AG04449 (cell line): ENCODE measurements around the gene HHIPL1.

Experiments used
- CTCF ChIA-PET: fragments of 350-600 bp; formaldehyde crosslinking; extraction: SDS; loops from one replicate; lab custom pipeline; 2021; ENCODE audit warnings: antibody characterized with exemption; lab: Yijun Ruan, JAX
- POLR2A ChIA-PET: fragments of 400-600, 350-600 bp; formaldehyde crosslinking; extraction: SDS; loops from one replicate; lab custom pipeline; 2020; ENCODE audit warnings: antibody characterized with exemption, inconsistent platforms; lab: Yijun Ruan, JAX
- DNase-seq: peaks from one replicate; pipeline ENCODE4 v3.0.0-alpha.2; 2010; ENCODE audit warnings: low read depth, low spot score
- H3K4me3 ChIP-seq: 2 replicates; pipeline ENCODE4 v1.5.1; 2011; ENCODE audit warnings: low read depth, mild to moderate bottlenecking, control low read depth, low read length
- CTCF ChIP-seq: IDR thresholded peaks from one replicate; pipeline ENCODE4 v1.5.1; 2011; ENCODE audit warnings: mild to moderate bottlenecking, moderate library complexity, low read length, control low read depth, inconsistent platforms; ENCODE audit not compliant: insufficient read depth; ENCODE audit errors: missing control alignments

The HHIPL1 gene

GRCh38 chr14:99688629-99689028 lies 43.7 kb downstream of the HHIPL1 start:
- TF ChIP-seq CTCF = no peak
- ChIA-PET CTCF (interaction anchor here (0.7 to 2.9 kb wide), 13 partner anchors 8 to 217 kb away, joined by 3 to 17 read pairs (median 4); no protein-coding TSS in a partner anchor), POLR2A (no interaction called here)
- DNase-seq = no peak
- H3K4me3 ChIP-seq = no peak overlapping the region

- no peak for DNase-seq
- ChIA-PET CTCF (interaction anchor here (0.9 to 2.9 kb wide), 8 partner anchors 9 to 210 kb away, joined by 3 to 17 read pairs (median 6); no protein-coding TSS in a partner anchor), POLR2A (no interaction called here)
- no peak for TF ChIP-seq CTCF
- no peak overlapping the region for H3K4me3 ChIP-seq
Measured at GRCh38 chr14:99689266-99690236, 44.6 kb downstream of the HHIPL1 start.

- H3K4me3 ChIP-seq = no peak overlapping the region
- DNase-seq = no peak
- ChIA-PET POLR2A (no interaction called here), CTCF (interaction anchor here (0.9 to 2.0 kb wide), 6 partner anchors 10 to 209 kb away, joined by 3 to 10 read pairs (median 4); no protein-coding TSS in a partner anchor)
- no peak for TF ChIP-seq CTCF
Measured at GRCh38 chr14:99690636-99691035, 45.7 kb downstream of the HHIPL1 start.

GRCh38 chr14:99691111-99691885 lies 46.4 kb downstream of the HHIPL1 start:
- ChIA-PET CTCF (interaction anchor here (1.6 kb wide), 1 partner anchor 196 kb away, joined by 3 read pairs; no protein-coding TSS in a partner anchor), POLR2A (no interaction called here)
- TF ChIP-seq CTCF = no peak
- H3K4me3 ChIP-seq = no peak overlapping the region
- DNase-seq = no peak

- POLR2A ChIA-PET = no interaction called here
- CTCF ChIA-PET = interaction anchor here (3.8 kb wide), 1 partner anchor 36 kb away, joined by 17 read pairs; no protein-coding TSS in a partner anchor
- TF ChIP-seq CTCF = no peak
- no peak overlapping the region for H3K4me3 ChIP-seq
- DNase-seq = no peak
Measured at GRCh38 chr14:99693918-99694317, 49.0 kb downstream of the HHIPL1 start.
